HG03103 (cell line): Measurements from ENCODE around the gene BMS1.
"Not testable (repeated sequence)": the region's sequence is repeated elsewhere in the genome, so short reads cannot be mapped to it uniquely, and the experiment has no call there.

Experiments used
- ATAC-seq: cut with Tn5 transposase; IDR thresholded peaks from one replicate; pipeline ENCODE4 v1.9.1; 2021; ENCODE audit warnings: low read depth; ENCODE audit not compliant: unreplicated experiment

Gene BMS1

DNA sequence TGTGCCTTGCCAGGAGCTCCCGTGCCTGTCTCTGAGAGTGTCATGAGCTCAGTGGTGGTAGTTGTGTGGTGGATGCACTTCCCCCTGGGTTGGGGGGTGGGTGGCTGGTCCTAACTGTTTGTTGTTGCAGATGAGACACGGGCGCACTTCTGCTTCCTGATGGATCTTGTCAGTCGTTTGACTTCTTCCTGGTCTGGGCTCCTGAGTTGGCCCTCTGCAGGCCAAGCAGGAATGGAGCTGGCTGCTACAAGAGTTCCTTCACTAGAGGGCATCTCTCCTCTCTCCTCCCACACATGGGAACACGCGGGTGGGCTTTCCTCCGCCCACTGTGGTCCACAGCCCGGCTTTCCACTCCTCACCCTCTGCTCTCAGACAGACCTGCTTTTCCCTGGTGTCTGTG is 82.0 kb downstream of the BMS1 start:
- no peak for ATAC-seq

DNA sequence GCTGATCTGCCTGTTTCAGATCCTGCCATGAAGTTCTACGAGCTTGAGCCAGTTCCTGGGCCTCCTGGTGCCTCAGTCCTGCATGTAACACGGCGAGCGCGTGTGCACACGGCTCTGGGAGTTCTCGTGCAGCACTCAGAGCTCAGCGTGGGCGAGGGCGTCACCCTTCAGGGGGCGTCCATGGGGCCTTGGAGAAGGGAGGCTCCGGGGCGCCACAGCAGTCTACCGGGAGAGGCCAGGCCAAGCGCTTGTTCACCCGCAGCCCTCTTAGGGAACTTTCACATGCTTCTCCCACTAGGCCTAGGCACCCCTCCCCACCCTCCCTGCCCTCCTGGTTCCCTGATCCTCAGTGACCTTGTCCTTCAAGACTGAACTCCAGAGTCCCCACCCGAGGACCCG is 83.1 kb downstream of the BMS1 start:
- no peak for ATAC-seq

DNA sequence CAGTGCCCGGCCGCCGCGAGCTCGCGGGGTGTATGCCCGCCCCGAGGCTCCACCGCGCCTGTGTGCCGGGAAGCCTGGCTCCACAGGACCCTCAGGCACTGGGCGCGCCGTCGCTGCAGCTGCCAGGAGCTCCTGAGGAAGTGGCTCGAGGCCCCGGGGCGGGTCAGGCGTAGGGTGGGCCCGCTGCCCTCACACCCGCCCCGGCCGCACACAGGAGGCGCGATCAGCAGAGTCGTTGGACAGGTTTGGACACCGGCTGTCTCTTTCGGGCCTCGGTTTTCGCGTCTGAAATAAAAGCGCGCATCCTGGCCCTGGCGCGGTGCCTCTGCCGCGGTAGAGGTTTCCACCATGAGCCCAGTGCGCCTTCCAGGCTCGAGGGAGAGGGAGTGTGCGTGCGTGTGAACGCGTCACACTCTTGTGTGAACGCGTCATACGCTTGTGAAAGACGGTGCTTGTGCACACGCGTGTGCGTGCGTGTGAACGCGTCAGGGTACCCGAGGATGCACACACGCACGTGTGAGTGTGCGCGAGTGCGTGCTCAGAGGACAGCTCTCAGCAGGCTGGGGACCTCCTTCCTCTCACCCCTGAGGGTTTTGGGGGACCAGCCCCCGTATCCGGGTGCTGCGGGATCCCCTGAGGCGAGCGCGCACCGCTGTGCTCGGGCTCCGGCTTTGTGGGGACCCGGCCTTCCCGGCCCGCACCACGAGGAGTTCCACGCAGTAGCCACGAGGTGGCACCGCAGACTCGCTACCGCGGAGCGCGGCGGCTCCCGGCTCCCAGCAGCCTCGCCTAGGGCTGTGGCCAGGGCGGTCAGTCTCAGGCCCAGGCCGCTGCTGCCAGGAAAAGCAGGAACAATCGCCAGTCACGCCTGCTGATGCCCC is 83.8 kb downstream of the BMS1 start:
- peak; percentile 67 for ATAC-seq

DNA sequence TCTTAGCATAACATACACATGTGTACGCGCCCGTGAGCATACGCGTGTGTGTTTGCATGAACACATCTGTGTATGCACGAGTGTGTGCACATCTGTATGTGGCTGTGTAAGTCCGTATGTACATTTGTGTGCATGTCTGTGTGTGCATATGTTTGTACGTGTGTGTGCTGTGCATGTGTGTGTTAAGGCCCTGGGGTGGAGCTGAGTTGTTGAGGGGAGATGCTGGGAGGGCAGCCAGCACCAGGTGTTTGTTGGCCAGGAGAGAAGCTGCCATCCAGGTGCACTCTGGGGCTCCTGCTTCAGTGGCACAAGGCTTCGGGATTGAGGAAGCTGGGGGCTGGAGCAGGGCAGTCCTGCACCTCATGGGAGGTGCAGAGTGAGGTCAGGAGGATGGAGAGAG is 85.0 kb downstream of the BMS1 start:
- ATAC-seq: no peak

DNA sequence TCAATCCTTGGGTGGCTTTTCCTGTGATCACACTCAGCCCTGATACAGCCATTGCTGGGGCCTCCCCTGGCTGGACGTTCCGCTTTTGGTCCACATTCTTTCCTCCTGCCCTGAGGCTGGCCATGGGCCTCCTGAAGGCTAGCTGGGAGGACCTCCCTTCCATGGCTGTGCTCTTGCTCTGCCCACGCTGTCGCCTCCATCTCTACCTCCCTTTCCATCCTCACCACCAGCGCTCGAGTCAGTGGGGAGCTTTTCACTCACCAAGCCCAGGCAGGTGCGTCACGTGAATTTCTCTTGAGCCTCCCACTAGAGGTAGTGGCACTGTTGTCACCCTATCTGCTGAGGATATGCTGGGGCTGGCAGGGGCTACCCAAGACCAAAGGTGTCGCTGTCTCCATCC is 85.9 kb downstream of the BMS1 start:
- no peak for ATAC-seq

DNA sequence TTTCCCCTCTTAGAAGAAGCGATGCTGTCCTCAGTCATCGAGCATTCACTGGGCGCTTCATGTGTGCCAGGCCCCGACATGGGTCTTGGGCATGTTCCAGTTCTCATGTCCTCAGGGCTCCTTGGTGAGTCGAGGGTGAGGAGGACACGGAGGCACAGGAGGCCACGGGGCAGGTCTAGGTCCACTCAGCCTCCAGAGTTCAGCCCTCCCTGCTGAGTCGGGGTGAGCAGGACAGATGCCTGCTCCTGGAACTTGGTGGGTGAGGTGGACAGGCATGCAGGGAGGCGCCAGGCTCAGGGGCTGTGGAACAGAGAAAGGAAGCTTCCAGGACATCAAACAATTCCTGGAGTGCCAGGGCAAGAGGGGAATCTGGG is 87.4 kb downstream of the BMS1 start:
- no peak for ATAC-seq

DNA sequence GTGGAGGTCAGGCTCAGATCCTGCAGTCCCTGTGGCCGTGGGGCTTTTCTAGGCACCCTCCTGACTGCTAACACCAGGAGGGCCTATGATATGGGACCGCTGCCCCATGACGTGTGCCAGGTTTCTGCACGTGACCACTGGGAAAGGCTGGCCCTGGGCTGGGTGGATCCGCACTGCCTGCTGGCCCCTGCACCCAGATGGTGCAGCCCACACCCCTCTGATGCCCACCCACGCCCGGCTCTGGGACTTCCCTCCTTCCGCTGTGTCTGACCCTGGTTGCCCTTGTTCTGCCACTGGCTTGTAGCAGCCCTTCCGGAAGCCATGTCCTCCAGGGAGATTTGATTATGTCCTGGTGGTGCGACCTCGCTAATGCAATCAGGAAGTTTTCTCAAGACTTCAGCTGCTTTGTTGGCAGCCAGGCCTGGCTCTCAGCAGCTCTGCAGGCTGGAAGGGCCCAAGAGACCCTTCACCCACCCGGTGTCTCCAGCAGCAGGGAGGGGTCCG is 88.6 kb downstream of the BMS1 start:
- not testable (repeated sequence) for ATAC-seq

DNA sequence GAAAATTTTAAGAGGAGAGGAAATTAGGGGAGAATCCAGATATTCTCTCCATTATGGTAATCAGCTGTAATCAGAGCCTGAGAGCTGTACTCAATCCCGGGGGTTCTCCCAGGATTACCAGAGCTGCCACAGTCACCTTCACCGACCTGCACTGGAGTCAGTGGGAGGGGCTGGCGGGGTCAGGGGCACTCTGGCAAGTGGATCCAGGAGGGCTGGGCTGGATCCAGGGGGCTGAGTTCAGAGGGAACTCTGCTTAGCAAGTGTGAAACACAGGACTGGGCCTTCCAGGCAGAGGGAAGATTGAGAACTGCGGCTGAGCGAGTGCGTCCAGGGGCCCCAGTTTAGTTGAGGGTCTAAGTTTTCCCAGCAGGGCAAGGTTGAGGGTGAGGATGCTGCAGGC is 89.2 kb downstream of the BMS1 start:
- ATAC-seq: no peak

DNA sequence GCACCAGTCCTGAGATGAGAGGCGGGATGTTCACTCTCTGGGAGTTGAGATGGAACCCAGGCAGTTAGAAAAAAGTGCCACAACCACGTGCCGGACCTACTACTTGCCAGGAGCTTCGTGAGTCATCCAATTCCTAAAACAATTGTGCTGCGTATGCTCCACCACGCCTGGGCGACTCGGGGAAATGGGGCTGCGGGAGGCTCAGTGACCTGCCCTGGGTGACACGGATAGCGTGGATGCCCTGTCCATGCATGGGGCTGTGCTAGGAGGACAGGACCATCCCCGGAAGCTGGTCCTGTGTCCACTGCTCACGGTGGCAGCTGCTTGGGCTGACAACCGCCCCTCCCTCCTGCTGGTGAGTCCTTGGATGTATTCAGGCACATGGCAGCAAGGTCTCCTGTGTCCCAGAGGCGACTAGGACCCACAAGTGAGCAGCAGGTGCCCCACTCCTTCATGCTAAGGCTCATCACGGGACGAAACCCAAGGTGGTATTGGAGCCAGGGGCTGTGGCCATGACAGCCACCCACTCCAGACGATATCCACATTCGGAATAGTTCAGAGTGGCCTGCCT is 90.4 kb downstream of the BMS1 start:
- no peak for ATAC-seq

DNA sequence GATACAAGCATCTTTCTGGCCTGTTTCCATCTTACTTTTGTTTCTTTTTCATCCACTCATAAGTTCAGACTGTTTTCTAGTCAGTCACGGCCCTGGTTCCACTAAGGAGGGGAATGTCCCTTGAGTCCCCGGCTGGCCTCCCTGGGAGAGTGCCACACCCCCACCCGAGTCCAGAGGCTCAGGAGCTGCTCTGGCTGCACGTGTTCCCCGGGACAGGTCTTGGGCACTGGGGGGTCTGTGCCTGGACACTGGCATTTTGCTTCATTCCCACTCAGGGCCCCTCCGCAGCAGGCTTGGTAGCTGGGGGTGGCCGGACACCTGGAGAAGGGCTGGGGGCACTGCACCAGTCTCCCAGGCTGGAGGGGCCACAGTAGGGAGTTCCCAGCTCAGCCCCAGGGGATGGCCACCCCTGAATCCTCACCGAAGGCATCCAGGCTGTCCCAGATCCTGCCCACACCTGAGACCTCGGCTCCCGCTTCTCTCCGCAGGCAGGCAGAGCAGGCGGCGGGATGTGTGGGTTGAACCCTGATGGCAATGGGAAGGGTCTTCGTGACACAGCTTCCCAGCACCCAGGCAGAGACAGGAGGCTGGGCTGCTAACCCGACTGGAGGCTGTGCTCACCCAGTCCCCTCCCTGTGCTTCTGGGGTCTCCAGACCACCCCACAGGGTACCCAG is 92.3 kb downstream of the BMS1 start:
- ATAC-seq: no peak

DNA sequence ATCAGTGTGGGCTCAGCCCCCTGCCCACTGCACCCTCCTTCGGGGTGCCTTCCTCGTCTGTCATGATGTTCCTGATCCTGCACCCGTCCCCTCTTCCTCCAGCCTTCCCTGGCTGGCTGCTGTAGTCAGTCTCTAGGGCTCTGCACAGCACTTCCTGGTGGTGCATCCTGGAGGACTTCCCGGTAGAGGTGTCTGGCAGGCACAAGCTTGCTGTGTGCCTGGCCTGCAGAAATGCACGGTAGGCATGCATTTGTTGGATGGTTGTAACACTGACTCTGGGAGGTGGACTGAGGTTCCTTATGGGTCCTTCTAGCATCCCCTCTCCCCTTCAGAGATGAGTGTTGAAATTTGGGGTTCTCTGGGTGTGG is 92.8 kb downstream of the BMS1 start:
- ATAC-seq: no peak

DNA sequence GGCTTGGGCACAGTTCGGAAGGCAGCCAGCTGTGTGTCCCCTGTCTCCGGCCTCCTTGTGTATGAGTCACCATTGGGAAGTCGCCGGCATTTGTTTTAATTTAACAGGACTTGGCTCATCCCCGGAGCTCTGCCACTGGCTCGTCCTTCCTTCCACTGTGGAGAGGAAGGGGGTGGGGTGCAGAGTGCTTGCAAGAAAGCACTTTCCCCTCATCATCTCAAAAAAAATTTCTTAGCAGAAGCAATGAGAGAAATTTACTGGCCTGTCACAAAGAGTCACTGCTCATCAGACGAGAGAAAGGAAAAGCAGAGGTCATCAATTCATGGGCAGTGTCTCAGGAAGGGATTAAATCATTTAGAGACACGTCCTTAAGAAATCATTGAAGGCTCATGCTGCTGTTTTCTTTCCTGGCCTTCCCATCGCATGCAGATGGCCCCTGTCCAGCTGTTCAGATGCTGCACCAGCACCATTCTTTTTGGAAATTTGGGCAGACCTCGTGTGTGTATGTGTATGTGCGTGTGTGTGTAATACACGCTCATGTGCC is 93.3 kb downstream of the BMS1 start:
- no peak for ATAC-seq

DNA sequence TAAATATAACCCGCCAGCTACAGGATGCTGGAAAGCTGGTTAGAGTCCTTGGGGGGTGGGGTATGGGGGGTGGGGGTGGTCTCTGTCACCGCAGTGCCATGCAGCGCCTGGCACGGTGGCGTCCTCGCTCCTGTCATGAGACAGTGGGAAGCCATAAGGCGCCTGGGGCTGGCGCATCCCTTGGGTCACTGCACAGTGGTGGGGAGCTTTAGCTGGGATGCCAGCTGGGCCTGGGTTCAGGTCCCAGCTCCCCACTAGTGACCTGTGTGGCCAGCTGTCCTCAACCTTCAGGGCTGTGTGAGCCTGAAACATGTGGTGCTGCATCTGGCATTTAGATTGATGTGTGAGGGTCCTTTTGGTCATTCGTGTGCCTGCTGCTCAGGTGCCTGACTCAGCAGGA is 93.9 kb downstream of the BMS1 start:
- ATAC-seq: no peak

DNA sequence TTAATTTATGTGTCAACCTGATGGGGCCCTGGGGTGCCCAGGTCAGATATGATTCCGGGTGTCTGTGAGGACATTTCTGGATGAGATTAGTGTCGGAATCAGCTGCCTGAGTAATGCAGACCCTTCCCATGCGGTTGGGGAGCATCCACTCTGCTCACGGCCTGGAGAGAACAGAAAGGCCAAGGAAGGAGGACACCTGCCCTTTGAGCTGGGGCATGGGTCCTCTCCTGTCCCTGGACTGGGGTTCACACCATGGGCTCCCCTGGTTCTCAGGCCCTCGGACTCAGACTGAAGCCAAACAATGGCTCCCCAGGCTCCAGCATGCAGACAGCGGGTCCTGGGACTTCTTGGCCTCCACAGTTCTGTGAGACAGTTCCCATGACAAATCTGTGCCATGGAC is 94.3 kb downstream of the BMS1 start:
- no peak for ATAC-seq

DNA sequence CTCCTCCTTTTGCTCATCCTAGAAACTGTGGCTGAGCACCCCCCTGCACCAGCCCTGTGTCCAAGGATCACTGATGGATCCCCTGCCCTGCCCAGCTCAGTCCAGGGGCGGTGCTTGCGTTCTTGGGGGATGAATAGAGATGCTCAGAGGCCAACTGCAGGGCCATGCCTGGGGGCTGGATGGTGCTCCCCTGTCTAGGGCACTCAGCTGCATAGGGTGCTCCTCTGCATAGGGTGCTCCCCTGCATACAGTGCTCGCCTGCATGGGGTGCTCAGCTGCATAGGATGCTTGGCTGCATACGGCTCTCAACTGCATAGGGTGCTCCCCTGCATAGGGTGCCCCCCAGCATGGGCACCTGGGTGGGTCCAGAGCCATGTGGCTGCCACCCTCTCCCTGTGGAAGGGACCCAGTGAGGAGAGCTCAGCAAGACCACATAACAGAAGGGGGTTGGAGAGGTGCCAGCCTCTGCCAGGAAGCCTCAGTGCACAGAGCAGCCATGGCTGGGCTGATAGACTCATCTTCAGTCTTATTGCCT is 95.0 kb downstream of the BMS1 start:
- ATAC-seq: no peak

DNA sequence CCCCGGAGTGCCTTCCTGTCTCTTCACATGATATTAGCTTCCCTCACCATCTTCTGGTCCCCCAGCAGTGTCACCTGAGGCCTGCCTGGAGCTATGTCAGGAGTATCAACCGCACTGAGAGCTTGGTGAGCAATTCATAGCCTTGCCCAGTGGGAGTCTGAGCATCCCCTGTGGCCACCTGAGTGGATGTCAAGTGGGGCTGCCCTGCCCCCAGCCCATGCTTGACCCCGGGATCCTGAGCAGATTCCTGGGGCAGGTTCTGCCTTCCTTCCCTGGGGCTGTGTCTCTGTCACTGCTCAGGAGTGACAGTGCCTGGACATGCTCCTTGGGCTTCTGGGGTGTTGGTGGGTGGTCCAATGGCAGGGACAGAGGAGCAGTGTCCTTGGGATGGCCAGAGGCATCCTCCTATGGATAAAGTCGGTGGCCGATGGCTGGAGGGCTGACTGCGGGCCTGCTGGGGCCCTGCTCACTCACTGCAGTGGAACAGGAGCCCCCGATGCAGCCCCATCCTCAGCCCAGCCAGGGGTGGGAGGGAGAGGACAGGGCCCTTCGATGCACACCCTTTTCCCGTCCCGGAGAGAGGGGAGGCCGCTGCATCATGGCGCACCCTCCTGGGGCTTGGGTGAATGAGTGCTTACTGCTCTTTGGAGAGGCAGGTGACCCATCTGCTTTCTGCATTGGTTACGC is 95.7 kb downstream of the BMS1 start:
- no peak for ATAC-seq

DNA sequence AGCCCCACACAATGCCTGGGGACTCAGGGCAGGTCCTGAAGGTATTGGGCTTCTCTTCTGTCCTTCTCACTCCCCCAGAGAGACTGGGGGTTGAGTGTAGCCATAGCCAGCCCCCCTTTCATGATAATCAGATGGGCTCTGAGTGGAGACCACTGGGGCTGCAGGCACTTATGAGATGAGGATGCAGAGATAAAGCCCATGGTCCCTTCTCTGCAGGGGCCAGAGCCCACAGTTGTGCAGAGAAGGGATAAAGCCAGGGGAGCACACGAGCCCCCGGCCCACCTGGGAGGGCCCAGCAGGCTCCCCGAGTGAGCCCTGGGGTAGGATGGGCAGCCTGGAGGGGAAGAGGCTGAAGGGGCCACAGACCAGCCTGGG is 96.2 kb downstream of the BMS1 start:
- ATAC-seq: no peak

DNA sequence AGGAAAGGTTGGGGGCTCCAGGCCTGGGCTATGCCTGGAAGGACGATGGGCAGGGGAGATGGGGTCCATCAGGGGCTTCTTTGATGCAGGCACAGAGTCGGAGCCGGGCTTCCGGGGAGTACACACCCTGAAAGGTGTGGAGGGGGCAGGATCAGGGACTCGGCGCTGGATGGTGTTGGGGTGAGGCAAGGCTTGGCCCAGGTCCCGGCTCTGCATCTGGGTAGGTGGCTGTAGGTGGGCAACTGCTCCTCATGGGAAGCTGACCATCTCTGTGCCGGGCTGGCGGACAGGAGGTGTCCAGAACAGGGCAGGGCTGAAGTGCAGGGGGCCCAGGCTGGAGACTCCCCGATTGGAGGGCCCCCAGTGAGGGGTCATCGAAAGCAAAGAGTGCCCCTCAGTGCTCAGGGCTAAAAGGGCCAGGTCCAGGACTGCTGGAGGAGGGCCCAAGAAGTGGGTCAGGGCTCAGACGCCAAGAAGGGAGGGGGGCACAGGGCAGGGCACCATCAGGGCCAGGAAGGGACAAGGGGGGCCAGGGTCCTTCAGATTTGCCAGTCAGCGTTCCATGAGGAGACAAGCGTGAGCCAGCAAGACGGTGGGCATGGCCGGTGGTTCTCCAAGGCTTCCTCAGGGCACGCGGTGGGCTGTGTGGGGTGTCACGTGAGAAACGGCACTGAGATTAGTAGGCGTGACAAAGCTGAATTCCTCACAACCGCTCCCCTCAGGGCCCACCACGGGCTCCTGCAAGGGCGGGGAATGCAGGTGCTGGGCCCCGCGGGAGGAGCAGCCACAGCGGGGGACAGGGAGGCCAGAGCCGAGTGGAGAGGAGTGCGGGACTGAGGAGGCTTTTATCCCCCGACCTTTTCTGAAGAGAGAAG is 97.0 kb downstream of the BMS1 start:
- ATAC-seq: no peak

DNA sequence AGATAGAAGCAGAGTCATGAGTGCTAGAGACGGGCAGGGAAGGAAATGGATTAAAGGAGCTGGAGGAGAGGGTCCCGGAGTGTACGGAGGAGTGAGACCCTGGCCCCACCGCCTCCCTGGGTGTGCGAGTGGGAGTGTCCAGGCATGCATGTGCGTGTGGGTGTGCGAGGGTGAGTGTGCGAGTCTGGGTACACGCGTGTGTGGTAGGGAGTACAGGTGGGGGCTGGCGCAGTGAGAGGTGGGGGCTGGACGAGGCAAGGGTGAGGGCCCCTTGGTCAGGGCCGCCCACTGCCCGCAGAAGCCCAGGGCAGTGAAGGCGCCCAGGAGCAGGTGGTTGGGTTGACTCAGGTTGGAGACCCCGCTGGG is 97.6 kb downstream of the BMS1 start:
- no peak for ATAC-seq

DNA sequence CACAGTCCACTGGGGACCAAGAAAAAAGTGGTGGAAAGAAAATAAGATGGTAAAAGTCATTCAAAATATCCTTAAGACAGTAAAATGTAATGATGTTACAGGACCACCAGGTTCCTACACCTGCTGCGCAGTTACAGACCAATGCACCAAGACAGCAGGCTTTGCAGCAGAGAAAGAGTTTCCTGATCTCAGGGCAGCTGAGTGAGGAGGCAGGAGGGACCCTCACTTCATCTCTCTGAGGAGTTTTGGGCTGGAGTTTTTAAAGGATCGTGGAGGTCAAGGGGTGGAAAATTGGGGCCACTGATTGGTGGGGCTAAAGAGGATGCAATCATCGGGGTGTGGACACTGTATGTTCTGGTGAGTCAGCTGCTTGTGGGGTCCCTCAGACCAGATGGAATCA is 100.0 kb downstream of the BMS1 start:
- no peak for ATAC-seq
